ENCODE measurements around the gene UBE2M.

UBE2M gene

DNA sequence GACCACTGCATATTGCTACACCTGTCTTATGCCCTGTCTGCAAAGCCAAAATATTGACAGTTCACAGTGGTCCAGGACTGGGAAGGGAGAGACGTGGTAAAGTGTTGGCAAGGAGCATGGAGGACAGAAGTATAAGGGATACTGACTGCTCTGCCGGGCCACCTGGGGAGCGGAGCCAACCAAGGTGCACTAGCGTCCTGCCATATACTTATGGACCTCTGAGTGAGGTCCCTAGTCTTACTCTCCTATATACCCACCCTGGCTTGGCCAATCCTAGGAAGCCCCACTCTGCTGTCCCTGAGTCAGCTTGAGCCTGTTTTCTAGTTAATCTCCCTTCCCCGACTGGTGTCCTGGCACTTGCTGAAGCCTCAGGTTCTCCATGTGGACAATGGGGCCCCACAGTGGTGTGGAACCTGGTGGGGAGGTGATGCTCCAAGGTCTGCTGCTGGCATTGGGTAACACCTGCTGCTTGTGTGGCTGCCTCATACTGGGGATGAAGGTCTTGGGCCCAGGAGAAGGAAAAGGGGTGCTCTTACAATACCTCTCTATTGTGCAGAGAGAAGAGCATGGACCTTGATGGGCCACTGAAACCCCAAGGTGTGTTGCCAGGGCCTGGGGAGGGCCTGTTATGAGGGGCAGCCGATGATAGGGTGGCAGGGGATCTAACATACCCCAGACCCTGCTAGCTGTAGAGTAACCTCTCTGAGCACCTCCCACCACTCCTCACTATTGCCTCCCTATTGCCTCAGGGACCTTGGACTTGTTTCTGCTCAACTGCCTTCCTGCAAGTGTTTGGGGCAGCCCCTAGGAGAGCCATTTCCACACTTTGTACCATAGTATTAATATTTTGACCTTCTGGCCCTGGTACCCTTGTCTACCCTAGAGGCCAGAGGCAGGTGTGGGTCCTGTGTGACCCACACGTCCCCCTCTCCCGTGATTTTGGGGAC is 21.3 kb downstream of the UBE2M start:
- TF ChIP-seq, protein P1, sequence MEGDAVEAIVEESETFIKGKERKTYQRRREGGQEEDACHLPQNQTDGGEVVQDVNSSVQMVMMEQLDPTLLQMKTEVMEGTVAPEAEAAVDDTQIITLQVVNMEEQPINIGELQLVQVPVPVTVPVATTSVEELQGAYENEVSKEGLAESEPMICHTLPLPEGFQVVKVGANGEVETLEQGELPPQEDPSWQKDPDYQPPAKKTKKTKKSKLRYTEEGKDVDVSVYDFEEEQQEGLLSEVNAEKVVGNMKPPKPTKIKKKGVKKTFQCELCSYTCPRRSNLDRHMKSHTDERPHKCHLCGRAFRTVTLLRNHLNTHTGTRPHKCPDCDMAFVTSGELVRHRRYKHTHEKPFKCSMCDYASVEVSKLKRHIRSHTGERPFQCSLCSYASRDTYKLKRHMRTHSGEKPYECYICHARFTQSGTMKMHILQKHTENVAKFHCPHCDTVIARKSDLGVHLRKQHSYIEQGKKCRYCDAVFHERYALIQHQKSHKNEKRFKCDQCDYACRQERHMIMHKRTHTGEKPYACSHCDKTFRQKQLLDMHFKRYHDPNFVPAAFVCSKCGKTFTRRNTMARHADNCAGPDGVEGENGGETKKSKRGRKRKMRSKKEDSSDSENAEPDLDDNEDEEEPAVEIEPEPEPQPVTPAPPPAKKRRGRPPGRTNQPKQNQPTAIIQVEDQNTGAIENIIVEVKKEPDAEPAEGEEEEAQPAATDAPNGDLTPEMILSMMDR (IDR thresholded peaks at IDR 0.05; ENCODE audit: insufficient read depth, missing control alignments): no peak
- no peak for DNase-seq (ENCODE audit: insufficient read length, low spot score)
- no peak for FAIRE-seq

DNA sequence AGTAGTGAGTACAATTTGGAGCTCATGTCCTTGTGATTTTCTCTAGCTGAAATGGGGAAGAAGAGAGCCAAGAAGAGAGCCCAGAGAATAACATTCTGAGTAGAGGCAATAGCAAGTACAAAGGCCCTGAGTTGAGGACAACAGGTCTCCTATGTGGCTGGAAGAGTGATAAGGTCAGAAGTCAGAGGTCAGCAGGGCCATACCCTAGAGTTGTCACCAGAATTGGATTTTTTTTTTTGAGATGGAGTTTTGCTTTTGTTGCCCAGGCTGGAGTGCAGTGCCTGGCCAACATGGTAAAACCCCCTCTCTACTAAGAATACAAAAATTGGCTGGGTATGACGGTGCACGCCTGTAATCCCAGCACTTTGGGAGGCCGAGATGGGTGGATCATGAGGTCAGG is 22.6 kb downstream of the UBE2M start:
- DNase-seq (ENCODE audit: insufficient read length, low spot score) (no peak), FAIRE-seq (no peak)
- TF ChIP-seq, protein P1 (IDR thresholded peaks at IDR 0.05; ENCODE audit: insufficient read depth, missing control alignments): no peak

DNA sequence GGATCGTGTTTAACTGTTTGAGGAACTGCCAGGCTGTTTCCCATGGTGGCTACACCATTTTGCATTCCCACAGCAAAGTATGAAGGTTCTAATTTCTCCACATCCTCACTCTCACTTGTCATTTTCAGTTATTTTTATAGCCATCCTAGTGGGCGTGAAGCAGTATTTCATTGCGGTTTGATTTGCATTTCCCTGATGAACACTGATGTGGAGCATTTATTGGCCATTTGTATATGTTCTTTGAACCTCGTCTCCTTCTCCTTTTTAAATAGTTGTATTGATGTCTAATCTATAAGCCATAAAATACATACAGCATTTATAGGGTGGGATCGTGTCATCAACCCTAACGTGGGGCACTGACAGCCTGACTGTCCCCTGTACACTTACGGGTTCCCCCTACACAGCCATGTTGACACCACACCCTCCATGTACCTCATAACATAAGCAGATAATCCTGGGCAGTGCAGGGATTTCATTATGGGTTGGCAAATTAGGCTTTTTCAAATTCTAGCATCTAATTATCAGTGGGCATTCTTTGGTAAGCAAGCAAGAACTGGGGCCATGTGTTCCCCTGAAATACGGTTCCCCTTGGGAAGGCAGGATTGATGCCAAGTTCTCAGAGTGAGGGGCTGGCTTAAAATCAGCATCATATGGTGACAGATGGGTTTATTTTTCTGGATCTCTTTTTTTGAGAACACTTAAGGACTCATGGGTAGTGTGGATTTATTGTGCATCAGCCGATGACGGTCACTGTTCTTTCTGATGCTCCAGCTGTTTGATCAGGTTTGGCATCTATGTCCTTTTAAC is 27.2 kb downstream of the UBE2M start:
- FAIRE-seq: no peak
- TF ChIP-seq, protein P1 (IDR thresholded peaks at IDR 0.05; ENCODE audit: insufficient read depth, missing control alignments): no peak
- DNase-seq (ENCODE audit: insufficient read length, low spot score): no peak

DNA sequence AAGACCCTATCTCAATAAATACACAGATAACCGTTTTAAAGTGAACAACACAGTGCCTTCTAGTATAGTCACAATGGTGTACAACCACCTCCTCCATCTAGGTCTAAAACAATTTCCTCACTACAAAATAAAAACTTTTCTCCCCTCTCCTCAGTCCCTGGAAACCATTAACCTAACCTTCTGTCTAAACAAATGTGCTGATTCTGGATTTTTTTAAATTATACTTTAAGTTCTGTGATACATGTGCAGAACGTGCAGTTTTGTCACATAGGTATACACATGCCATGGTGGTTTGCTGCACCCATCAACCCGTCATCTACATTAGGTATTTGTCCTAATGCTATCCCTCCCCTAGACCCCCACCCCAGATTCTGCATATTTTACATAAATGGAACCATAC is 29.0 kb downstream of the UBE2M start:
- no peak for FAIRE-seq
- DNase-seq (ENCODE audit: insufficient read length, low spot score): no peak
- TF ChIP-seq, protein P1 (IDR thresholded peaks at IDR 0.05; ENCODE audit: insufficient read depth, missing control alignments): no peak

DNA sequence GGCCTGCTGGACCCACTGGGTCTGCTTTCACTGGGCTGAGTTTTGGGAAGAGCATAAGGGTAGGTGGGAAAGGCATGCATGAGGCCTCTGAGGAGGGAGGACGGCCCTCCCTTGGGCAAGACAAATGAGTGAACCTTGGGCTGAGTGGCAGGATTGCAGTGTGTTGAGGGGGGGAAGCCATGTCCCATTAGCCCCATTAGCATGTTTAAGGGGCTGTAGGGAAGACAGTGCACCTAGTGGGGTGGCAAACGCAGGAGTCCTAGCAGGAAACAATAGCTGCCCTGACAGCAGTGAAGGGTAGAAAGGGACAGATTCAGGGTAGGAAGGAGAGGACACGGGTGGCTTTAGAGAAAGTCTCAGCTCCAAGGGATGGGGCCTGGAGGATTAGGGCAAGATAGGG is 35.7 kb downstream of the UBE2M start:
- TF ChIP-seq, protein P1 (IDR thresholded peaks at IDR 0.05; ENCODE audit: insufficient read depth, missing control alignments): no peak
- FAIRE-seq: no peak
- DNase-seq (ENCODE audit: insufficient read length, low spot score): no peak

DNA sequence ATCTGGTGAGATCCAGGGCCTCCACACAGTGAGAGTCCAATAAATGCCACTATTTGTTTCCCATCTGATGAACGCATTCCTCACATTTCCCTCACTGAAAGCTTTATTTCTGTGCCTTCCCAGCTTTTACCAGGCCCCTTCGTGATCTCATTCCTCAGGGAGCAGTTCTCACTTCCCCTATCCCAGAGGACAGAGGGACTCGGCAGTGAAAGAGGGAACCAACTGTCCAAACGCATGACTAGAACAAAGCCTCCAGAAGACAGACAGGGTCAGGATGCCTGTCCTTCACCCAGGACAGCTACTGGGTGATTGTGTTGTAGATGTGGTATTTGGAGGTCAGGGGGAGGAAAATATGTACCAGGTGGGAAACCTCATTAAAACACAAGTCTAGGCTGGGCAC is 36.8 kb downstream of the UBE2M start:
- TF ChIP-seq, protein P1 (IDR thresholded peaks at IDR 0.05; ENCODE audit: insufficient read depth, missing control alignments): no peak
- no peak for DNase-seq (ENCODE audit: insufficient read length, low spot score)
- no peak for FAIRE-seq
